ENCODE measurements around the gene KIAA1549.

Gene KIAA1549

GRCh38 chr7:138898255-138898654 is 82.9 kb downstream of the KIAA1549 start:
- Histone ChIP-seq H3K27ac (ENCODE audit: low read length) (no peak overlapping the region), H3K79me2 (ENCODE audit: low read length) (no peaks in the 10 kb centered on the region), H4K20me1 (ENCODE audit: insufficient read depth, low read length) (no peaks in the 10 kb centered on the region), H3K9me3 (ENCODE audit: insufficient read depth, low read length) (no peaks in the 10 kb centered on the region), H3K4me1 (ENCODE audit: low read length) (no peaks in the 10 kb centered on the region), H3K36me3 (replicated peaks; ENCODE audit: low read depth, low read length) (no peaks in the 10 kb centered on the region), H3K4me2 (ENCODE audit: low read length) (no peak overlapping the region), H3K27me3 (ENCODE audit: low read depth, low read length) (no peaks in the 10 kb centered on the region), H3K9ac (ENCODE audit: low read length) (no peak overlapping the region), H2AFZ (ENCODE audit: low read depth, low read length) (no peak overlapping the region), H3K4me3 (ENCODE audit: low read length) (no peak overlapping the region)
- TF ChIP-seq CTCF (IDR thresholded peaks at IDR 0.05; ENCODE audit: low read depth, low read length), result no peak
- TF ChIP-seq EZH2phosphoT487 (IDR thresholded peaks at IDR 0.05; ENCODE audit: low read depth), result no peak

GRCh38 chr7:138895679-138896078 is 85.5 kb downstream of the KIAA1549 start:
- H3K27ac ChIP-seq (ENCODE audit: low read length), result no peak overlapping the region
- no peaks in the 10 kb centered on the region for H3K27me3 ChIP-seq (ENCODE audit: low read depth, low read length)
- H3K36me3 ChIP-seq (replicated peaks; ENCODE audit: low read depth, low read length), result no peaks in the 10 kb centered on the region
- no peaks in the 10 kb centered on the region for H3K9me3 ChIP-seq (ENCODE audit: insufficient read depth, low read length)
- no peak overlapping the region for H3K9ac ChIP-seq (ENCODE audit: low read length)
- TF ChIP-seq EZH2phosphoT487 (IDR thresholded peaks at IDR 0.05; ENCODE audit: low read depth), result no peak
- no peak for TF ChIP-seq CTCF (IDR thresholded peaks at IDR 0.05; ENCODE audit: low read depth, low read length)
- no peaks in the 10 kb centered on the region for H3K4me1 ChIP-seq (ENCODE audit: low read length)
- no peaks in the 10 kb centered on the region for H4K20me1 ChIP-seq (ENCODE audit: insufficient read depth, low read length)
- no peaks in the 10 kb centered on the region for H3K79me2 ChIP-seq (ENCODE audit: low read length)
- no peak overlapping the region for H2AFZ ChIP-seq (ENCODE audit: low read depth, low read length)
- H3K4me2 ChIP-seq (ENCODE audit: low read length), result no peak overlapping the region
- no peak overlapping the region for H3K4me3 ChIP-seq (ENCODE audit: low read length)

GRCh38 chr7:138893258-138893657 is 87.9 kb downstream of the KIAA1549 start:
- no peaks in the 10 kb centered on the region for H3K36me3 ChIP-seq (replicated peaks; ENCODE audit: low read depth, low read length)
- no peak overlapping the region for H3K4me3 ChIP-seq (ENCODE audit: low read length)
- no peaks in the 10 kb centered on the region for H3K27me3 ChIP-seq (ENCODE audit: low read depth, low read length)
- H3K4me2 ChIP-seq (ENCODE audit: low read length), result no peak overlapping the region
- no peaks in the 10 kb centered on the region for H3K79me2 ChIP-seq (ENCODE audit: low read length)
- TF ChIP-seq CTCF (IDR thresholded peaks at IDR 0.05; ENCODE audit: low read depth, low read length), result no peak
- TF ChIP-seq EZH2phosphoT487 (IDR thresholded peaks at IDR 0.05; ENCODE audit: low read depth), result no peak
- H3K27ac ChIP-seq (ENCODE audit: low read length), result no peak overlapping the region
- no peak overlapping the region for H3K9ac ChIP-seq (ENCODE audit: low read length)
- H2AFZ ChIP-seq (ENCODE audit: low read depth, low read length), result no peak overlapping the region
- no peaks in the 10 kb centered on the region for H4K20me1 ChIP-seq (ENCODE audit: insufficient read depth, low read length)
- H3K9me3 ChIP-seq (ENCODE audit: insufficient read depth, low read length), result no peaks in the 10 kb centered on the region
- H3K4me1 ChIP-seq (ENCODE audit: low read length), result no peaks in the 10 kb centered on the region

GRCh38 chr7:138892812-138893211 is 88.4 kb downstream of the KIAA1549 start:
- Histone ChIP-seq H3K9me3 (ENCODE audit: insufficient read depth, low read length) (no peaks in the 10 kb centered on the region), H3K4me3 (ENCODE audit: low read length) (no peak overlapping the region), H3K9ac (ENCODE audit: low read length) (no peak overlapping the region), H3K36me3 (replicated peaks; ENCODE audit: low read depth, low read length) (no peaks in the 10 kb centered on the region), H3K27me3 (ENCODE audit: low read depth, low read length) (no peaks in the 10 kb centered on the region), H3K4me1 (ENCODE audit: low read length) (no peaks in the 10 kb centered on the region), H3K27ac (ENCODE audit: low read length) (no peak overlapping the region), H3K4me2 (ENCODE audit: low read length) (no peak overlapping the region), H4K20me1 (ENCODE audit: insufficient read depth, low read length) (no peaks in the 10 kb centered on the region), H3K79me2 (ENCODE audit: low read length) (no peaks in the 10 kb centered on the region), H2AFZ (ENCODE audit: low read depth, low read length) (no peak overlapping the region)
- TF ChIP-seq EZH2phosphoT487 (IDR thresholded peaks at IDR 0.05; ENCODE audit: low read depth) (no peak), CTCF (IDR thresholded peaks at IDR 0.05; ENCODE audit: low read depth, low read length) (no peak)

All from OCI-LY3 (cell line).